ENCODE data around the gene MPG.
"Not testable (repeated sequence)": the region's sequence is repeated elsewhere in the genome, so short reads cannot be mapped to it uniquely, and the experiment has no call there.

Gene MPG

DNA sequence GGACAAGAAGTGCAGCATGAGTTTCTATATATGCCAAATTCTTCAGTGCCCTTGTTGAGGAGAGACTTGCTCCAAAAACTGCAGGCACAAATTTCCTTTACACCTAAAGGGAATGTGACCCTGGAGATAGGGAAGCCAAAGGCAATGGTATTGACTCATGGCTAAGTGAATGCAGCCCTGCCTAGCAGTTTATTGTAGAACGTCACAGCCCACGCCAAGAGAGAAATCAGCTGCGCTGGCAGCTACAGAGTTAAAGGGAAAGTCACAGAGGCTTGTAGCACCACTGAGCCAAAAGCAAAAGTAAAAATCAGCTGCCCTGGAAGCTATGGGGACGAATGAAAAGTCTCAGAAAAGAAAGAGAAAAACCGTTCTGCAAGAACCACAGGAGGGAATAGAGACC, 34.7 kb upstream of the MPG start:
- no peak overlapping the region for H3K4me3 ChIP-seq (replicated peaks in 1 of 2; ENCODE audit: low read depth in 2 of 2, low read length in 2 of 2)
- no peak for DNase-seq (ENCODE audit: low read depth in 2 of 2)
- TF ChIP-seq CTCF (IDR thresholded peaks at IDR 0.05; ENCODE audit: low read depth, low read length), result no peak

DNA sequence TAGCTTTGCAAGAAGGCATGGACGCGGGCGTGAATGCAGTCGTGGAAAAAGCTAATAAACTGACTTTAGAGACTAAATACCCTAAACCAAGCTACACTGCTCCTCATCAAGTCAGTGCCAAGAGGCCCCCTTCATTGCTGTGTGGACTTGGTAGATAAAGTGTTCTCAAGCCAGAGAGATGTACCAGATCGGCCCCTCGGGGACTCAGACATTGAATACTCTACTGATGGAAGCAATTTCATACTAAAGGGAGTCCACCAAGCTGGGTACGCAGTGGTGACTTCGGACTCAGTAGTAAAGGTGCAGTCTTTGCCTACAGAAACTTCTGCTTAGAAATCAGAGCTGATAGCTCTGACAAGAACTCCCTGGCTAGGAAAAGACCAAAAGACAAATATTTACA, 33.4 kb upstream of the MPG start:
- DNase-seq (ENCODE audit: low read depth in 2 of 2), result no peak
- TF ChIP-seq CTCF (IDR thresholded peaks at IDR 0.05; ENCODE audit: low read depth, low read length), result no peak
- no peak overlapping the region for H3K4me3 ChIP-seq (replicated peaks in 1 of 2; ENCODE audit: low read depth in 2 of 2, low read length in 2 of 2)

- no peak overlapping the region for H3K4me3 ChIP-seq (replicated peaks in 1 of 2; ENCODE audit: low read depth in 2 of 2, low read length in 2 of 2)
- DNase-seq (ENCODE audit: low read depth in 2 of 2), result no peak
- no peak for TF ChIP-seq CTCF (IDR thresholded peaks at IDR 0.05; ENCODE audit: low read depth, low read length)
Measured at GRCh38 chr16:45454-45853, 32.6 kb upstream of the MPG start.

- not testable (repeated sequence) for DNase-seq (ENCODE audit: low read depth in 2 of 2); H3K4me3 ChIP-seq (replicated peaks in 1 of 2; ENCODE audit: low read depth in 2 of 2, low read length in 2 of 2)
Measured at GRCh38 chr16:46510-46909, 31.5 kb upstream of the MPG start.

- TF ChIP-seq CTCF (IDR thresholded peaks at IDR 0.05; ENCODE audit: low read depth, low read length), result no peak
- no peak for DNase-seq (ENCODE audit: low read depth in 2 of 2)
- no peak overlapping the region for H3K4me3 ChIP-seq (replicated peaks in 1 of 2; ENCODE audit: low read depth in 2 of 2, low read length in 2 of 2)
Measured at GRCh38 chr16:47234-47633, 30.8 kb upstream of the MPG start.

DNA sequence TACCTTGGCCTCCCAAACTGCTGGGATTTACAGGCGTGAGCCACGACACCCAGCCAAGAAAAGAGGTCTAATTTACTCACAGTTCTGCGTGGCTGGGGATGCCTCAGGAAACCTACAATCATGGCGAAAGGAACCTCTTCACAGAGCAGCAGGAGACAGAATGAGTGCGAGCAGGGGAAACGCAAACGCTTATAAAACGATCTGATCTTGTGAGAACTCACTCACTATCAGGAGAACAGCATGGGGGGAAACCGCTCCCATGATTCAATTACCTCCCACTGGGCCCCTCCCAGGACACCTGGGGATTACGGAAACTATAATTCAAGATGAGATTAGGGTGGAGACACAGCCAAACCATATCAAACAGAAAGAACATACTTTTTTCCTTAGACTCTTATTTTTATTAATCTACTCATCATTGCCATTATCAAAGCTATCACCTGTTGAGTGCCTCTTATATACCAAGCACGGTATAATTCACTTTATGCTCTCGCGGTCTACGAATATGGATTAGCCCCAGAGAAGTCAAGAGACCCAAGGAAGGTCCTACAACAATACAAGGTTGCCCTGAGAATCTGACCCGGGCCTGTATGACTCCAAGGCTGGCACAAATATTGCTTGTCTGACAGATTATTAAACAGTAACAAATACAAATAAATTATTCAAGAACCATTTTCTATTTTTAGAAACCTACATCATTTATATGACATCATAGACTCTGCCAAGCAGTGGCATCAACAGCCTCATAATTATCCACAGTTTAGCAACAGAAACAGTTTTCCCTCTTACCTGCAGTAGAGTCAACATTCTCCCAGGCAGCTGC, 27.0 kb upstream of the MPG start:
- H3K4me3 ChIP-seq (replicated peaks in 1 of 2; ENCODE audit: low read depth in 2 of 2, low read length in 2 of 2), result no peak overlapping the region
- TF ChIP-seq CTCF (IDR thresholded peaks at IDR 0.05; ENCODE audit: low read depth, low read length), result no peak
- no peak for DNase-seq (ENCODE audit: low read depth in 2 of 2)

- peak; percentile 98 to 99 for DNase-seq (ENCODE audit: low read depth in 2 of 2)
- no peak for TF ChIP-seq CTCF (IDR thresholded peaks at IDR 0.05; ENCODE audit: low read depth, low read length)
- peak within 1 kb of the TSS; percentile 81 for H3K4me3 ChIP-seq (replicated peaks in 1 of 2; ENCODE audit: low read depth in 2 of 2, low read length in 2 of 2)
Measured at GRCh38 chr16:53346-54236, 24.4 kb upstream of the MPG start, which contains the start of the genes POLR3K and SNRNP25. TSS of gene POLR3K (minus strand) at chr16:53608. CDS start at chr16:53586, 22 bp downstream. TSS of gene SNRNP25 (plus strand) at chr16:53828. CDS start at chr16:54017, 189 bp downstream.

All from cardiac fibroblast (primary cell).